Measurements from ENCODE around the gene ADAMTS17. TPM values are rescaled to one million over a fixed set of nuclear protein-coding genes. Genes with fewer than 3 reads are reported as not detected.

The ADAMTS17 gene
- total RNA-seq, 2 donors from 2014 or later, result 0.37 to 1.1 TPM

DNA sequence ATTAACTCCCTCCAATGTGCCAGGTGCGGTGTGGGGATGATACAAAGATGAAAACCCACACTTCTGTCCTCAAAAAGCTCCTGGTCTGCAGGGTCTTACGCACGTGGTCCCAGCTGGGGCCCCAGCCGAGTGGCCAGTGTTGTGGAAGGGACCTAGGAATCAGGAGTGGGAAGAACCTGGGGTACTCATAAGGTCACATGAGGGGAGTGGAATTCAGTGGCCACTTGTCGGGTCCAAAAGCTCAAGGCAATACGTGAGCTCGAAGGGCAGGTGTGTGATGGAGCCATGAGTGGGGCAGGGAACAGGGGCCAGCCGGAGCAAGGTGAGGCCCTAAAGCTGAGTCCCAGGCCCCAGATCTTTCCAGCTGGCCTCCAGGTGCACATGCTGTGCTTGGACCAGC is 348.5 kb downstream of the ADAMTS17 start:
- Mint-ChIP-seq H3K9me3 (peaks cover 2% of the 10 kb centered on the region), H3K27me3 (no peaks in the 10 kb centered on the region), H3K4me3 (no peak overlapping the region), H3K36me3 (ENCODE audit: low read depth) (no peaks in the 10 kb centered on the region), H3K4me1 (no peaks in the 10 kb centered on the region), H3K27ac (no peak overlapping the region)
- ATAC-seq (replicated peaks), result no peak

DNA sequence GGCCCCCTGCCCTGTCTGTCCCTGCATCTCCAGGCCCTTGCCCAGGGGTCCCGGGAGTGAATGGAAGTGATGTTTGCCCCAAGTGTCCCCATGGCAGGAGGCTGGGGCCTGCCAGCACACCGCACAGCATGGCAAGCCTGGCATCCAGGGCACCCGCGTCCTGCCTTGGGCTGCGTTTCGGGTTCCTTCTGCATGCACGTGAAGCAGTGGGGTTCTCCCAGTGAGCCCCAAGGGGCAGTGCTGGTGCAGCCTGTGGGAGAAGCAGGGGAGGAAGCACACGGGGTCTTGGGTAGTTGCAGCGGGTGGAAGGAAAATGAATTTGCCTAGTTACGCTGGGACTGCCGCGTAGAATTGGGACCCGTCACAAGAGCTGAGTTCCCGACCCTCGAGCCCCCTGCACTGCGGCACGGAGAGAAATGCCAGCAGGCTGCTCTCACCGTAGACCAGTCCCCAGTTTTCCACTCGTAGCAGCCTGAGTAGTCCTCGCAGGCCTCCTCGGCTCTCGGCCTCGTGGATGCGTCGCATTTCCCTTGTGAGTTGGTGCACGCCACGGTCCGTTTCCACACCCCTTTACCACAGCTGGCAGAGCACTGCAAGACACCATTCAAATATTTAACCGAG is 349.1 kb downstream of the ADAMTS17 start:
- ATAC-seq (replicated peaks), result no peak
- Mint-ChIP-seq H3K36me3 (ENCODE audit: low read depth) (no peaks in the 10 kb centered on the region), H3K4me3 (no peak overlapping the region), H3K27me3 (no peaks in the 10 kb centered on the region), H3K9me3 (peaks cover 4% of the 10 kb centered on the region), H3K4me1 (no peaks in the 10 kb centered on the region), H3K27ac (no peak overlapping the region)

DNA sequence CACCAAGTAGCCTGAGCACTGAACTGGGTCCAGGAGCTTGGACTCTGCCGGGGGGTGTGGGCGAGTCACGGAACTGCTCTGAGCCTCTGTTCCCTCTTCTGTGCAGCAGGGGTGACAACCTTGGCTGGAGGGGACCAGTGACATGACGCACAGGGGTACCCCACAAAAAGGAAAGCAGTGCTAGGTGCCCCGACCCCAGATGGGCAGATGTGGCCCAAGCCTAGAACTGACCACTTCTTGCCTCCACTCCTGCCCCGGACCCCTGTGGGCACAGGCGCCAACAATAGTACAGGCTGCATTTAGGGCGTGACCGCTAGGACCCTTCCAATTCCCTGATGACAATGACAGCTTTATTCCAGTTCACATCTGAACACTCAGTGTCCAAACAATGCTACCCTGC is 352.7 kb downstream of the ADAMTS17 start:
- Mint-ChIP-seq H3K4me3 (no peak overlapping the region), H3K27ac (no peak overlapping the region), H3K4me1 (no peaks in the 10 kb centered on the region), H3K9me3 (peaks cover 4% of the 10 kb centered on the region), H3K27me3 (no peaks in the 10 kb centered on the region), H3K36me3 (ENCODE audit: low read depth) (no peaks in the 10 kb centered on the region)
- ATAC-seq (replicated peaks), result no peak

DNA sequence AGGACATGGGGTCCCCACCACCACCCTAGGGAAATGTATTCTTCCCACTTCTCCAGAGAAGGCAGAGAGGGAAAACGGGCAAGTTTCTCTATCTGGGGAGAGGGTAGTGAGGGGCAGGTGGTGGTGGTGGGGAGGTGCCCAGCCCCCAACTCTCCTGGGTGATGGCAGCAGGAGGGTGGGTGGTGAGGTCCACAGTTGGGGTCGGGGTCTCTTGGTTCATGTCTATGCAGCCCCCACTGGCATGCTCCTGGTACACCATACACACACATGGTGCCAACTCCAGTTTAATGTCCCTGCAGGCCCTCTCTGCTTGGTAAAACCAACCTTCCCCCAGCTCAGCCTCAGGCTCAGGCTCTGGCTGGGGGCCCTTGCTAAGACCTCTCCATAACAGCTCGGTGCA is 354.1 kb downstream of the ADAMTS17 start:
- ATAC-seq (replicated peaks), result no peak
- no peaks in the 10 kb centered on the region for H3K4me1 Mint-ChIP-seq
- H3K4me3 Mint-ChIP-seq, result no peak overlapping the region
- peaks cover 4% of the 10 kb centered on the region for H3K9me3 Mint-ChIP-seq
- H3K27ac Mint-ChIP-seq, result no peak overlapping the region
- H3K27me3 Mint-ChIP-seq, result no peaks in the 10 kb centered on the region
- no peaks in the 10 kb centered on the region for H3K36me3 Mint-ChIP-seq (ENCODE audit: low read depth)

DNA sequence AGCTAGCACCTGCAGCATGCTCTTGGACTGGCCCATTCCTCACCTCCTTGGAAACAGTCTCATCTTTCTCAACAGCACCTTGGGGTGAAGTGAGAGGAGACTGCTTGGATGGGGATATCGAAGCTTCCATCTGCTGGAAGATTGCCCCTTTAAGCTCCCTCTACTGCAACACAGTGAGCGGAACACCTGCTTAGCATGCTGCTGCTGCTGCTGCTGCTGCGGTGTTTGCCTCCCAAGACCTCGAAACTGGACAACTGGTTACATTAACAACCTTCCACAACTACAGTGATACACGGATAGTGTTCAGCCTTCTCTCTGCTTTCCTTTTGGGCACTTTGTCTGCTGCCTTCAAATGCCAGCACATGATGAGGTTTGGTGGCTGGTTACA is 354.7 kb downstream of the ADAMTS17 start:
- no peak overlapping the region for H3K27ac Mint-ChIP-seq
- no peaks in the 10 kb centered on the region for H3K4me1 Mint-ChIP-seq
- H3K4me3 Mint-ChIP-seq, result no peak overlapping the region
- no peaks in the 10 kb centered on the region for H3K36me3 Mint-ChIP-seq (ENCODE audit: low read depth)
- peaks cover 4% of the 10 kb centered on the region for H3K9me3 Mint-ChIP-seq
- ATAC-seq (replicated peaks), result no peak
- H3K27me3 Mint-ChIP-seq, result no peaks in the 10 kb centered on the region

DNA sequence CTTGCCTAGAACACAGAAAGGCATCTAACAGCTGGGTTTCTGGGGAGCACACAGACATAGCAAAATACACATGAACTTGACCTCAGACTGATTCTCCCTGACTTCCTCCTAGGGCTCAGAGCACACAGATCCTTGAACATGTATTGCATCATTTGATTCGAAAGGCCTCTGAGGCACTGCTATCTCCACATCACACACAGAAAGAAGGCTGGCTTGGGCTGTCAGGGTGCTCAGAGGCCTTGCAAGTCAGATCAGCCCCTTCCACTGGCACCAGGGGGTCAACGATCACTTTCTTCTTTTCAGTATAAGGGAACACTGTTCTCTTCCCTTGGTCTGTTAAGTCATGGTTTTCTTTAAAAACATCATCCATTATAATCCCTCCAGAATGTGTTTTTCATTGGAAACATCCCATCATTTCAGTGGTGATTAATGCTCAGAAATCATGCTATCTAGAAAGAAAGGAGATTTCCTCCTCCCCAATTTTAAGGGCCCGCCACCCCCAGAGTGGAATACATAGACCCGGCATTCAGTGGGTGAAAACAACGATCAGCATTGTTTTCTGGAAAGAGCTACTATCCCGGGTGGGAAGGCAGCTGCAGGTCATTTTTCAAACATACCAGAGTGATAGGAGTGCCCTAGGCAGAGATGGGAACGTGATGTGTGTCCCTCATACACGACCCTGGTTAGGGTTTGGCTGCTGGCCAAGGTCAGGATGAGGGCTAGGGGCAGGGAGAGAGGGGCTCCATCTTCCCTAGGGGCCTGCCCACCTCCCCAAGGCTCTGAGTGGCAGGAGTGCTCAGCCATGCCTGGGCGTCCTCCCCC is 355.3 kb downstream of the ADAMTS17 start:
- peaks cover 4% of the 10 kb centered on the region for H3K9me3 Mint-ChIP-seq
- H3K36me3 Mint-ChIP-seq (ENCODE audit: low read depth), result no peaks in the 10 kb centered on the region
- no peaks in the 10 kb centered on the region for H3K4me1 Mint-ChIP-seq
- ATAC-seq (replicated peaks), result no peak
- H3K27me3 Mint-ChIP-seq, result no peaks in the 10 kb centered on the region
- H3K4me3 Mint-ChIP-seq, result no peak overlapping the region
- no peak overlapping the region for H3K27ac Mint-ChIP-seq

DNA sequence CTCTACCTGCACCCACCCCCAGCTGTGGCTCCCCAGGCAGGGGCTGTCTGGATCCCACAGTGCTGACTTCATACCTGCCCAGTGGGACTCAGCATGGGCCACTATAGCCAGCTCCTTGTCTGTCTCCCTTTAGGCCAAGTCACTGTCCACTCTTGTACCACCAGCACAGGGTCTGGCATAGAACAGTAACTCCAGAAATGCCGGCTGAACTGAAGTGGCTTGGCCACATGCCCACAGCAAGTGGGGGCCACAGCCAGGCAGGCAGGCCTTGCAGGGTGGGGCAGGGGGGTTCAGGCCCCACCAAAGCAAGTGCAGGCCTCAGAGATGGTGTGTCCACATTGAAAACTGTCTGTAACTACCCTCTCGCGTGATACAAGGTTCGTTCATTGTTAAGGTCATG is 355.9 kb downstream of the ADAMTS17 start:
- H3K4me1 Mint-ChIP-seq, result no peaks in the 10 kb centered on the region
- ATAC-seq (replicated peaks), result no peak
- H3K36me3 Mint-ChIP-seq (ENCODE audit: low read depth), result no peaks in the 10 kb centered on the region
- H3K4me3 Mint-ChIP-seq, result no peak overlapping the region
- H3K27me3 Mint-ChIP-seq, result no peaks in the 10 kb centered on the region
- peaks cover 4% of the 10 kb centered on the region for H3K9me3 Mint-ChIP-seq
- no peak overlapping the region for H3K27ac Mint-ChIP-seq

DNA sequence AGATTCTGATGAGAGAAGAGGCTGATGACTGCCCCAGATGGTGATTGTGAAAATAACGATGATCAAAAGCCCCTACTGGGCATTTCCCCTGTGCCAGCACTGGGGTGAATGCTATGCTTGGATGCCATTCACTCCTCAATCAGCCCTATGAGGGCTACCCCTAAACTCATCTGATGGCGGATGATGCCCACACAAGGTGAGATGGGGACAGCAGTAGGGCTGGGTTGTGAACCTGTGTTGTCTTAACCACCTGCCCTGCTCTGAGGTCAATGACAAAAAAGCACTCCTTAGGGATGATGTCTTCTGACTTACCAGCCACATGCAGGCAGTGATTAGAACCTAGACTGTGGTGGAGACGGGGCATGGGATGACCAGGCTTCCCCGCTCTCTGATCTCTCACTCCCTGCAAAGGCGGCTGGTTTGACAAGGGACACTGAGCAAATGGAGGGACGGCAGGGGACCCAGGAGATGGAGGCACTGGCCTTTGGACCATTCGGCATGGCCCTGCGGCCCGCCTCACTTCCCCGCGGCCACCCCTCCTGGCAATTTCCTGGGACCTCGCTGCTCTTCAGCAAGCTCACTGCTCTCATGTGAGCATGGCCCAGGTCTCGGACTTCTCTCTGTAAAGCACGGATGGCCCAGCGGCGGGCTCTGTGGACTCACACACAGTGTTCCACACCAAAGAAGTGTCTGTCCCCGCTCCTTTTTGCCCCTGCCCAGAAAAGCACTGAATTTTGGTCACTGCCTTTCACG is 357.1 kb downstream of the ADAMTS17 start:
- H3K4me1 Mint-ChIP-seq, result no peaks in the 10 kb centered on the region
- H3K36me3 Mint-ChIP-seq (ENCODE audit: low read depth), result no peaks in the 10 kb centered on the region
- peaks cover 4% of the 10 kb centered on the region for H3K9me3 Mint-ChIP-seq
- no peak for ATAC-seq (replicated peaks)
- no peaks in the 10 kb centered on the region for H3K27me3 Mint-ChIP-seq
- no peak overlapping the region for H3K4me3 Mint-ChIP-seq
- H3K27ac Mint-ChIP-seq, result no peak overlapping the region

DNA sequence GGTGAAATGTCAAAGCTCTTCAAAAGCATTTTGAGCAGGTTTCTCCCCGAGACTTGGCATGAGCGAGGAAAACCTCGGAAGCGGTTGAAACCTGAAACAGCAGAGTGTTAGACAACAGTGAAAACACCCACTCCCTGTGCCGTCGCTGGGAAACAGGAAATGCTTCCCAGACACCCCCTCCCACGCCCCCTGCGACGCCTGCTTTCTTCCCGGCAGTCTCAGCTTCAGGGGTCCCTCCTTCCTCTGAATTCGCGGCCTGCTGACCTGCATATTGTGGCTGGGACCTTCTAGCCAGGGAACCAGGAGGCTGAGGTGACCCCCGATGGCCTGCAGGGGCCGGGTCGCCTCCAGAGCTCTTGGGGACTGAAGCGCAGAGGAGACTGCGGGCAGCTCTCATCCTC is 357.9 kb downstream of the ADAMTS17 start:
- Mint-ChIP-seq H3K4me3 (no peak overlapping the region), H3K36me3 (ENCODE audit: low read depth) (no peaks in the 10 kb centered on the region), H3K9me3 (peaks cover 4% of the 10 kb centered on the region), H3K27me3 (no peaks in the 10 kb centered on the region), H3K4me1 (no peaks in the 10 kb centered on the region), H3K27ac (no peak overlapping the region)
- ATAC-seq (replicated peaks), result no peak

DNA sequence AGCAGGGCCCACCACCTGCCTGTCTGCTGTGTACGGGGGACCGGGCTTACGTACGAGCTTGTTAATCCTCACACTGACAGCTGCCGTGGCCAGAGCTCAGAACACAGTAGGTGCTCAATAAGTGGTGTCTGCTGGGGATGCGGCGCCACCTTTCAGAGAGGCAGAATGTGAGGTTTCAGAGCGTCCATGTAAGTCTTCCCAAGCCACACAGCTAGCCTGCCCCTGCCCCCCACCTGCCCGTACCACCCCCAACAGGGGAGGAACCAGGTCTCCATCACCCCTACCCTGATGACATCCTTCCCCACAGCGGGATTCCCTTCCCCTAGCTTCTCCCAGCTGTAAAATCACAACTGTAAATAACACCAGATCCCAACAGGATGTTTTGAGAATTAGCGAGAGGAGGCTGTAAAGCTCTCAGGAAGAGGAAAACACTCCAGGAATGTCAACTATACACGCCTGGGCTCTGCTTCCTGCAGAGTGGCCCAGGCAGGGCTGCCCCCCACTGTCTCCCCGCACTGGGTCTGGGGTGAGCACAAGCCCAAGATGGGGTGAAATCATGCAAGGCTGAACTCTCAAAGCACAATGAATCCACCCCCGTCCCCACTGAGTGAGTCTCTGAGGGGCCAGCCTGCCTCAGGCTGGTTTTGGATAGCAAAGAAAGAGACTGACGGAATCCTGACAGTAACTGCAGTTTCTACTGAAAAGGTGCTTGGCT is 358.4 kb downstream of the ADAMTS17 start:
- H3K27me3 Mint-ChIP-seq, result no peaks in the 10 kb centered on the region
- no peak overlapping the region for H3K27ac Mint-ChIP-seq
- peaks cover 3% of the 10 kb centered on the region for H3K9me3 Mint-ChIP-seq
- ATAC-seq (replicated peaks), result no peak
- H3K4me1 Mint-ChIP-seq, result no peaks in the 10 kb centered on the region
- H3K36me3 Mint-ChIP-seq (ENCODE audit: low read depth), result no peaks in the 10 kb centered on the region
- no peak overlapping the region for H3K4me3 Mint-ChIP-seq

DNA sequence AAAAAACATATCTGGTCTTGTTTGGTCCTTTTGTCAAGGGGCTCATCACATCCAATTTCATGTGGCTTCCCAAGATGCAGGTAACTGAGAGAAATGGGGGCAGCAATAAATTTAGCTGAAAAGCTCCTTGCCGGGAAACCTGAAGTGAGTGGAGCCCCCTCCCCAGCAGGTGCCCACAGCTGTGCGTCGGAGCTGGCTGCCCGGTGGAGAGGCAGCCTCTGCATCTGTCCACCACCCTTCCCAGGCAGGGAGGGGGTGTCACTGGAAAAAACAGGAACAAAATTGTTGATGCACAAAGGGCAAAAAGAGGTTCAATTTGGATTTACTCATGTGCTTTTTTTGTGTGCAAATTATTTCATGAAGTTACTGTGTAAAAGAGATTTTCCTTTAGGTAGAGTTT is 359.1 kb downstream of the ADAMTS17 start:
- no peak overlapping the region for H3K27ac Mint-ChIP-seq
- no peaks in the 10 kb centered on the region for H3K4me1 Mint-ChIP-seq

DNA sequence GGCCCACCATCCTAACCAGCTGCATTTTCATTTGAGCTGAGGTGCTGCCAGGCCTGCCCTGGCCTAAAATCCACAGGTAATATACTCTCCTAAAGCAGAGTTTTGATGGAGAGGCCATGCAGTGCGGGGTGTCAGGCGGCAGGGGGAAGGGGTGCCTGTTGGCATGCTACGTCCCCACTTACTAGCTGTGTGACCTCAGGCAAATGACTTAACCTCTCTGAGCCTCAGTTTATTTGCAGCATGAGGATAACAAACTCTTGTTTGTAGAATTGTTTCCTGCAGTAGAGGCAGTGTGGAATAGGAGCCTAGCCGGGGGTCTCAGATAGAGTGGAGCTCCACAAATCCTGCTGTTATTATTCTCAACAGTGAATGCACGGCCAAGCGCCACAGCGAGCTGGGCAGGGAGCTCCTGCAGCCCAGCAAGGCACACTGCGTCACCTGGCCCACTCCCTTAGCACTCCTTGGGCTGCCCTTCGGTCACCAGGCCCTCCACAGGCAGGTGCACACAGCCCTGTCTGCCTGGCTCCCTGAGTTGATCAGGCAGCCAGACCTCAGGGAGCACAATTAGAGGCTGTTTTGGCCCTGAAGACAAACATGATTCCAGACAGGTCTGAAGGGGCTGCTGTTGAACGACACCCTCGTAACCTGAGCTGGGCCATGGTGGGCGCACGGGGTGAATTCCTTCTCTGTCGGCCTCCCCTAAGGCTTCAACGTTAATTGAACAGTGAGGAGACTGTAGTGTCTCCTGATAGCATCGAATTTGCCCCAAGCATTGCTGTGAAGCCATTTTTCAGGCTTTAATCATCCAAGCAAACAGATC is 359.7 kb downstream of the ADAMTS17 start:
- no peak for ATAC-seq (replicated peaks)
- no peak overlapping the region for H3K27ac Mint-ChIP-seq
- H3K27me3 Mint-ChIP-seq, result no peaks in the 10 kb centered on the region
- no peaks in the 10 kb centered on the region for H3K9me3 Mint-ChIP-seq
- no peaks in the 10 kb centered on the region for H3K36me3 Mint-ChIP-seq (ENCODE audit: low read depth)
- H3K4me1 Mint-ChIP-seq, result no peaks in the 10 kb centered on the region
- no peak overlapping the region for H3K4me3 Mint-ChIP-seq

More for the DNA sequence above, 359.1 kb downstream of the ADAMTS17 start:
- H3K27me3 Mint-ChIP-seq, result no peaks in the 10 kb centered on the region
- no peak for ATAC-seq (replicated peaks)
- H3K36me3 Mint-ChIP-seq (ENCODE audit: low read depth), result no peaks in the 10 kb centered on the region
- no peaks in the 10 kb centered on the region for H3K9me3 Mint-ChIP-seq
- H3K4me3 Mint-ChIP-seq, result no peak overlapping the region

DNA sequence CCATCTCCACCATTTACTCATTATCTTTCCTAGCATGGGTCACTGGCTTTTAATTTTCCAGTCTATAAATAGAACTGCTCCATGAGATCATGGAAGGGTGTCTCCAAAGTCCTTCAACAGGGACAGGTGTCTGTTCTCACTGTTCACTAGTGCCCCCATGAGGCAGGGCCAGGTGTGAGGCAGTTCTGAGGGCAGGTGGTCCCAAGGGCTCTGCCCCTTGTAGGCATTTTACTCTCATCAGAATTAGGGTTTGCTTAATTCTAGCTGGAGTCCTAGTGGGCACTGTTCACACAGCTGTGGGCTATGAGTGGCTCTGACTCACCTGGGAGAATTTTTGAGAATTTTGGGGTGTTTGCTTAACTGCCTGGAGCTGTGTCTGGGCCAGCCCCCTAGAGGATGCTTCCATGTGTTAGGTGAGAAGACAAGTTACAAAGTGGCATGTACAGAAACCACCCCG is 360.6 kb downstream of the ADAMTS17 start:
- Mint-ChIP-seq H3K27me3 (no peaks in the 10 kb centered on the region), H3K4me3 (no peak overlapping the region), H3K27ac (no peak overlapping the region), H3K4me1 (no peaks in the 10 kb centered on the region), H3K36me3 (ENCODE audit: low read depth) (no peaks in the 10 kb centered on the region), H3K9me3 (no peaks in the 10 kb centered on the region)
- ATAC-seq (replicated peaks), result no peak

DNA sequence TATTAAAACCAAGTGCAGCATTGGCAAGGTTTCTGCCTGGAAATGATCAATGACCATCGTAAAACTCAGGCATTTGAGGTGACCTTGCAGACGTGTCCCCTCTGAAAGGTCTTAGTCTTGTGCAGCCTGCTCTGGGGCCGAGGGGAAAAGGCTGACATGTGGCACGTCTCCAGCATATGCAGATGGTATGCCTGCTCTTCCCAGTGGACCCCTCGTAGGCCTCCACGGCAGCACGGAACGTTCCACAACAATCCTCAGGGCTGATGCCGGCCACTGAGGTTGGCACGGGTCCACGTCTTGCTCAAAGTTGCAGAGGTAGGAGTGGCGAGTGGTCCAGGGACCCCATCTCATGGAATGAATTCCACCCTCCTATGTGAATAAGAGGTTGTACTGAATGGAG is 361.0 kb downstream of the ADAMTS17 start:
- H3K27ac Mint-ChIP-seq, result no peak overlapping the region
- H3K4me1 Mint-ChIP-seq, result no peaks in the 10 kb centered on the region
- no peak overlapping the region for H3K4me3 Mint-ChIP-seq
- H3K36me3 Mint-ChIP-seq (ENCODE audit: low read depth), result no peaks in the 10 kb centered on the region
- H3K9me3 Mint-ChIP-seq, result no peaks in the 10 kb centered on the region
- H3K27me3 Mint-ChIP-seq, result no peaks in the 10 kb centered on the region
- no peak for ATAC-seq (replicated peaks)

All from activated T-helper 17 cell treated with anti-CD3 and anti-CD28 coated beads, Interleukin-2, amount 50 U/mL, for 72 hours (primary cell).